Measurements from ENCODE around the gene LRRC59. TPM values are rescaled to one million over a fixed set of nuclear protein-coding genes. Genes with fewer than 3 reads are reported as not detected.

The LRRC59 gene
- 10 to 100 TPM; 46.7 to 77.6 TPM for total RNA-seq
- 10 to 100 TPM; 33.1 to 44.1 TPM for polyA plus RNA-seq
- long read RNA-seq, donor 1, transcript LRRC59-201 (7 exons, 2,910 nt) = major isoform, 114 of 128 reads
- long read RNA-seq, donor 1, partial matches to known transcripts = 2 of 128 reads
- long read RNA-seq, donor 1, other reads (novel, unspliced or antisense) = 12 of 128 reads
- long read RNA-seq, donor 2, transcript LRRC59-201 (7 exons, 2,910 nt) = major isoform, 25 of 39 reads
- long read RNA-seq, donor 2, partial matches to known transcripts = 13 of 39 reads
- long read RNA-seq, donor 2, other reads (novel, unspliced or antisense) = 1 of 39 reads

DNA sequence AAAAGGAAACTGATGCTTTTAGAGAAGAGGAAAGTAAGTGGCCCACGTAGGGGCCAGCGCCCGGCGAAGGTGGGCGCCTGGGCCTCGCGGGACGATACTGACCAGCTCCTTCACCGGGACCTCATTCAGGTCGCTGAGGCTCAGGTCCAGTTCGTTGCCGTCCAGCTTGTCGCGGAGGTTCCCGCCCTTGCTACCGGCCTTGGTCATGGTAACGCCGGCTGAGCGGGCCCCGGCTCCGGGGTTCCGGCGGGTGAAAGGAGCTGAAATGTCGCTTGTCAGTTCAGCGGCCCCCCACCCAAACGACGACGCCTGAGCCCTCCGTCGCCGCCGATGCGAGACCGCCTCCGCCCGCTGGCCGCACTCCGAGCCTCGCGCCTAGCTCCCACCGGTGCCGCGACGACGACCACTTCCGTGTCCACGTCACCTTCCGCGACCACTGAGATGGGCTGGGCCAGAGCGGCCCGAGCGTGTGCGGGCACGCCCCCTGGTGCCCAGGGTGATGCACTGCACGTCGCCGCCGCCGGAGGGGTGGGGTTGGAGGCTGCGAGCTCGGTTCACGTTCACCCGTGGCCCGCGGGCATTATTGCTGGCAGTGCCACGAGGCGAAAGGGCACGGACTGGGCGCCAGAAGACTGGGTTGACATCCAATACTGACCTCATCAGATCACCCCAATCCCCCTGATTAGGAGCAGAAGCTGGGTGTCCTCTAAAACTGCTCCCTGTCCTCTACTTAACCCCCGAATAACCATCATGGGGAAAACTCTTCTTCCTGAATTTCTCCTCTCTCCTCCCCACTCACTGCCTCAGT, at the start of gene LRRC59:
TSS of gene LRRC59 (minus strand) at position 413 of the 808 bp plus-strand sequence. CDS start at position 207, 206 bp downstream.
- Histone ChIP-seq H3K36me3 (ENCODE audit: control insufficient read depth in 1 of 2, insufficient read depth in 2 of 2, low read length in 1 of 2) (peaks cover 0 to 2% of the 10 kb centered on the region in 2 donors), H3K27me3 (ENCODE audit: control insufficient read depth in 1 of 2, insufficient read depth in 2 of 2, low read length in 1 of 2) (no peaks in the 10 kb centered on the region), H3K9me3 (ENCODE audit: control insufficient read depth, low read length) (no peaks in the 10 kb centered on the region), H3K27ac (ENCODE audit: low read depth in 1 of 2, low read length in 2 of 2) (peak within 1 kb of the TSS in 1 of 2 donors; percentile 0), H3K4me1 (ENCODE audit: control insufficient read depth in 1 of 2, insufficient read depth in 2 of 2, low read length in 2 of 2) (peaks cover 0 to 2% of the 10 kb centered on the region in 2 donors), H3K4me3 (ENCODE audit: low read length in 2 of 2) (peak within 1 kb of the TSS; percentile 31 to 79)
- intact Hi-C loops (cut with DNase I) = no loop called here
- ATAC-seq (ENCODE audit: low FRiP score) (peak; percentile 99), DNase-seq (peak; percentile 93 to 98)
- 1% methylated on average over 67 to 70 of the region's 70 CpGs for WGBS, 2 donors

DNA sequence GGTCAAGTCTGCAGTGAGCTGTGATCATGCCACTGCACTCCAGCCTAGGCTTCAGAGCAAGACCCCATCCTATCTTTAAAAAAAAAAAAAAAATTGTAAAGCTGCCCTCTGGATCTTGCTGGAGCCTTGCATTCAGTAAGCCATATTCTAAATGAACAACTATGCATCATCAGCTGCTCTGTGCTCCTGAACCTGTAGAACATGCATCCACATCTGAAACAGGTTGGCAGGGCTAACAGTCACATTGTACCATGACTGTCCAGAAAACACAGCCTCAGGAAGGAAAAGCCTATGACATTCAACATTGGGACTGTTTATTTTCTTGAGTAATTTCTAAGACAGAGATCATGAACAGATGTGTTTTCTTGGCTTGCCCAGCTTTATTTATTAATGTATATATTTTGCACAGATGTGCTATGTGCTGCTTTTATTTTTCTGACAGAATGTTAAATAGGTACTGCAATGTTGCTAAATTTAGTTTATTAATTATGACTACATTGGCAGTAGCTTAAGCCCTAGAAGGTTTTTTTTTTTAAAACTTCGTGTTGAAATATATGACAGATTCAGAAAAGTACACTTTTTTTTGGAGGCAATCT, 48.5 kb upstream of the LRRC59 start:
- Histone ChIP-seq H3K4me3 (ENCODE audit: low read length in 2 of 2) (no peak overlapping the region), H3K36me3 (ENCODE audit: control insufficient read depth in 1 of 2, insufficient read depth in 2 of 2, low read length in 1 of 2) (no peaks in the 10 kb centered on the region), H3K27ac (ENCODE audit: low read depth in 1 of 2, low read length in 2 of 2) (no peak overlapping the region), H3K27me3 (ENCODE audit: control insufficient read depth in 1 of 2, insufficient read depth in 2 of 2, low read length in 1 of 2) (no peaks in the 10 kb centered on the region), H3K4me1 (ENCODE audit: control insufficient read depth in 1 of 2, insufficient read depth in 2 of 2, low read length in 2 of 2) (no peaks in the 10 kb centered on the region), H3K9me3 (ENCODE audit: control insufficient read depth, low read length) (no peaks in the 10 kb centered on the region)
- ATAC-seq (ENCODE audit: low FRiP score) (no peak), DNase-seq (no peak)
- WGBS, 2 donors = 15 to 24% methylated on average over 1 of the region's 1 CpG
- intact Hi-C loops (cut with DNase I) = no loop called here

DNA sequence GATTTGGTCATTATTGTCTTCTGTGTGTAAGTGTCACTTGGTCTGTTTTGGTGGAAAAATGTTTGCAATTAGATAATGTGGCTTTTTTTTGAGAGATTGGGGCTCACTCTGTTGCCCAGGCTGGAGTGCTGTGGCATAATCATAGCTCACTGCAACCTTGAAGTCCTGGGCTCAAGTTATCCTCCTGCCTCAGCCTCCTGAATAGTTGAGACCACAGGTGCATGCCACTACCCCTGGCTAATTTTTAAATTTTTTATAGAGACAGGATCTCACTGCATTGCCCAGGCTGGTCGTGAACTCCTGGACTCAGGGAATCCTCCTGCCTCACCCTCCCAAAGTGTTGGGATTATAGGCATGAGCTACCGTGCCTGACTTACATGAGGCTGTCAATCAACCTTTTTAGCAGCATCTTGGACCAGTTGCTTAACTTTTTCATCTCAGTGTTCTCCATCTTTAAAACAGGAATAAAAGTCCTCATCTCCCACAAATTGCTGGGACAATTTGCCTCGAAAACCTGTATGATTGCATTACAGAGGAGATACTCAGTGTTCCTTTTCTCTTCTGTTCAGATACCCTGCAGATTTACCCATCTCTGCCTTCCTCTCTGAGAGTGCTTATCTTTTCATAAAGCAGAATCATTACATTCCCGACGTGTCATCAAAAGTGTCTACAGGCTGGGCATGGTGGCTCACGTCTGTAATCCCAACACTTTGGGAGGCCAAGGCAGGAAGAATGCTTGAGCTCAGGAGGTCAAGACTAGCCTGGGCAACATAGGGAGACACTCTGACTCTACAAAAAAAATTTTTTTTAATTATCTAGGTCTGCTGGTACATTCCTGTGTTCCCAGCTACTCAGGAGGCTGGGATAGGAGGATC, 47.8 kb upstream of the LRRC59 start:
- DNase-seq (no peak), ATAC-seq (ENCODE audit: low FRiP score) (no peak)
- WGBS, 2 donors = 94 to 95% methylated on average over 6 of the region's 6 CpGs
- Histone ChIP-seq H3K36me3 (ENCODE audit: control insufficient read depth in 1 of 2, insufficient read depth in 2 of 2, low read length in 1 of 2) (no peaks in the 10 kb centered on the region), H3K27me3 (ENCODE audit: control insufficient read depth in 1 of 2, insufficient read depth in 2 of 2, low read length in 1 of 2) (no peaks in the 10 kb centered on the region), H3K27ac (ENCODE audit: low read depth in 1 of 2, low read length in 2 of 2) (no peak overlapping the region), H3K4me3 (ENCODE audit: low read length in 2 of 2) (no peak overlapping the region), H3K9me3 (ENCODE audit: control insufficient read depth, low read length) (no peaks in the 10 kb centered on the region), H3K4me1 (ENCODE audit: control insufficient read depth in 1 of 2, insufficient read depth in 2 of 2, low read length in 2 of 2) (no peaks in the 10 kb centered on the region)
- intact Hi-C loops (cut with DNase I) = no loop called here

DNA sequence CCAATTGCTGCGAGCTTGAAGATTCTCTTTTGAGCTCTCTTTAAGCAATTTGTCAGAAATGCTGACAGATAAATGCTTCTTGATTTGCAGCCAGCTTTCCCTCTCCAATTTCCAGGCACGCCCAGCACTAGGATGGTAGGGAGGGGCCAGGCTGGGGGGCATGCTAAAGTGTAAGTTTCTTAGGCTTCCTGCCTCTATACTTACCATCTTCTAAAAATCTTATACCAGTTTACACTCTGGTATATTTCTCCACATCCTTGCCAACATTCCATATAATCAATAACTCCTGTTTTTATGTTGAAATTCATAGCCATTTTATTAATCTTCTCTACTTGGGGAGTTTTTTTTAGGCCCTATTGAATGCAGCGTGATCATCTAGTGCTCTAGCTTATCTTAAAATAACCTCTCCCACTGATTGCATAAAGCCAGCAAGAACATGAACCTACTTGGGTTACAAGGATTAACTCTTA, 46.2 kb upstream of the LRRC59 start:
- H3K4me3 ChIP-seq (ENCODE audit: low read length in 2 of 2) = no peak overlapping the region
- H3K27ac ChIP-seq (ENCODE audit: low read depth in 1 of 2, low read length in 2 of 2) = no peak overlapping the region
- WGBS, 2 donors = 40 to 46% methylated on average over 3 of the region's 3 CpGs
- no peaks in the 10 kb centered on the region for H3K36me3 ChIP-seq (ENCODE audit: control insufficient read depth in 1 of 2, insufficient read depth in 2 of 2, low read length in 1 of 2)
- intact Hi-C loops (cut with DNase I) = no loop called here
- no peaks in the 10 kb centered on the region for H3K27me3 ChIP-seq (ENCODE audit: control insufficient read depth in 1 of 2, insufficient read depth in 2 of 2, low read length in 1 of 2)
- ATAC-seq (ENCODE audit: low FRiP score) (no peak), DNase-seq (no peak)
- no peaks in the 10 kb centered on the region for H3K4me1 ChIP-seq (ENCODE audit: control insufficient read depth in 1 of 2, insufficient read depth in 2 of 2, low read length in 2 of 2)
- no peaks in the 10 kb centered on the region for H3K9me3 ChIP-seq (ENCODE audit: control insufficient read depth, low read length)

DNA sequence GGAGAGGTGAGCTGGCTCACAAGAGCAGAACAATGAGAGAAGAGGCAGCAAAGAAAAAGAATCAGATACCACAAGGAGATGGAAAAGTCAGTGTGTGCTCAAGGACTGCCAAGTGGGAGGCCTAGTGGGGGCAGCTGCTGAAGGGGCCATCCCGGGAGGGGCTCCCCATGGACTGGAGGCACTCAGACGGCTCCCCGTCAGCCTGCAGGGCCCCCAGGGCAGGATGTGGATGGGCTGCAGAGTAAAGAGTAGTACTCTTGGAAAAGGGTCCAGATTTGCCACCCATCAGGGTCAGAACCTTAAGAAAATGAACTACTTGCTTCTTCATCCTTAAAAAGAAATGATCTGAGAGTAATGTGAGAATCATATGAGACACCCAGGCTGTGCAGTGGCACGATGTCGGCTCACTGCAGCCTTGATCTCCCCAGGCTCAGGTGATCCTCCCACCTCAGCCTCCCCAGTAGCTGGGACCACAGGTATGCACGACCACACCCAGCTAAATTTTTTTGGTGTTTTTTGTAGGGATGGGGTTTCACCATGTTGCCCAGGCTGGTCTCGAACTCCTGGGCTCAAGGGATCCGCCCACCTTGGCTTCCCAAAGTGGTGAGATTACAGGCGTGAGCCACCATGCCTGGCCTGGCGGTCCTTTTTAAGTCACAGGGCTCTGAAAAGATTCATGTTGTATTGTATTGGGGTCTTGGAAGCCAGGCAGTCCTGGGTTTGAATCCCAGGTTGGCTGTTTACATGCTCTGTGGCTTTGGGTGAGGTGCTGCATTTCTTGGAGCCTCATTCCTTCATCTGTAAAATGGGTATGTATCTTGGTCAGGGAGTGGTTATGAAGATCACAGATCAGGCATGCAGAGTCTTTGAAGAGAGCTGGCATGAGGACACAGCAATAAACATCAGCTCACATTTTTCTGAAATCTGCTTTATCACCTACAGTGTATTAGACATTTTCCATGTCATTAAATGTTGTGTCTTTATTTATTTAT, 43.8 kb upstream of the LRRC59 start:
- WGBS, 2 donors = 86 to 89% methylated on average over 10 of the region's 10 CpGs
- H3K4me3 ChIP-seq (ENCODE audit: low read length in 2 of 2) = no peak overlapping the region
- no peaks in the 10 kb centered on the region for H3K36me3 ChIP-seq (ENCODE audit: control insufficient read depth in 1 of 2, insufficient read depth in 2 of 2, low read length in 1 of 2)
- intact Hi-C loops (cut with DNase I) = no loop called here
- no peaks in the 10 kb centered on the region for H3K4me1 ChIP-seq (ENCODE audit: control insufficient read depth in 1 of 2, insufficient read depth in 2 of 2, low read length in 2 of 2)
- no peak overlapping the region for H3K27ac ChIP-seq (ENCODE audit: low read depth in 1 of 2, low read length in 2 of 2)
- no peaks in the 10 kb centered on the region for H3K27me3 ChIP-seq (ENCODE audit: control insufficient read depth in 1 of 2, insufficient read depth in 2 of 2, low read length in 1 of 2)
- no peaks in the 10 kb centered on the region for H3K9me3 ChIP-seq (ENCODE audit: control insufficient read depth, low read length)
- ATAC-seq (ENCODE audit: low FRiP score) (no peak), DNase-seq (no peak)

DNA sequence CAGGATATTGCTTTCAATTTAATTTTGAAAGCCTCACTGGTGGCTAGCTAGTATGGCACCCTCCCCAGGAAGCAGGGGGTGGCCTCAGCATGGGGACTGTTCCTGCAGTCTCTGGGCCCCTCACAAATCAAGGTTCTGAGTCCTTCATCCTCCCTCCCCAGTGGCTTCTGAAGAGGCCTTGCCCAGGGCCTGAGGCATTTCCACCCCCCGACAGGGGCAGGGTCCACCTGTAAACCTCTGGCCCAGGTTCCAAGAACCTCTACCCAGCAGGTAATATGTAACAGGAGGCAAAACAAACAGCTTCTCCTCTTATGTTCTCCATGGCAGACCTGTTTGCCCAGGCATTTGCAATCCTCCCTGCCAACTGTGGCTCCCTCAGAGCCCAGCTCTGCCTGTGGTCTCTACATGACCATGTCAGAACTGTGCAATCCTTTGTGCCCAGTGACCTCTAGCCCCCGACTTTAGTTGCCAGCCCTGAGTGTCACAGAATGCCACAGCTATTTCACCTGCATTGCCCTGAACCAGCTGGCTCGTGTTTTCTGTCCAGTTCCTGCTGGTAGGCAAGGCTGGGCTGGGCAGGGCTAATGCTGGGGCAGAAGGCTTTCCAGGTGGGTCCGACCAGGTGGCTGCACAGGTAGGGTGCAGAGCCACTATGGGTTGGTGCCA, 43.0 kb upstream of the LRRC59 start:
- 85 to 89% methylated on average over 4 of the region's 4 CpGs for WGBS, 2 donors
- H3K9me3 ChIP-seq (ENCODE audit: control insufficient read depth, low read length) = no peaks in the 10 kb centered on the region
- ATAC-seq (ENCODE audit: low FRiP score) = no peak

DNA sequence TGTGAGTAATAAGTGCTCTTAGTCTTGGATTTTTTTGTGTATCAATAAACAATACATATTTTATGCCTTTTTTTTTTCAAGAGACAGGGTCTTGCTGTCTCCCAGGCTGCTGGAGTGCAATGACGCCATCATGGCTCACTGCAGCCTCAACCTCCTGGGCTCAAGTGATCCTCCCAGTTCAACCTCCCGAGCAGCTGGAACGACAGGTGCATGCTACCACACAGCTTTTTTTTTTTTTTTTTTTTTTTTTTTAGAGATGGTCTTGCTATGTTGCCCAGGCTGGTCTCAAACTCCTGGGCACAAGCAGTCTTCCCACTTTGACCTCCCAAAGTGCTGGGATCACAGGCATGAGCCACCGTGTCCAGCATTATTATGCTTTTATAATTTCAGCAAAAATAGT, 41.7 kb upstream of the LRRC59 start:
- WGBS, 2 donors = 87 to 93% methylated on average over 4 of the region's 4 CpGs
- ATAC-seq (ENCODE audit: low FRiP score) = no peak
- Histone ChIP-seq H3K36me3 (ENCODE audit: control insufficient read depth in 1 of 2, insufficient read depth in 2 of 2, low read length in 1 of 2) (no peaks in the 10 kb centered on the region), H3K27me3 (ENCODE audit: control insufficient read depth in 1 of 2, insufficient read depth in 2 of 2, low read length in 1 of 2) (no peaks in the 10 kb centered on the region), H3K27ac (ENCODE audit: low read depth in 1 of 2, low read length in 2 of 2) (no peak overlapping the region), H3K9me3 (ENCODE audit: control insufficient read depth, low read length) (no peaks in the 10 kb centered on the region), H3K4me3 (ENCODE audit: low read length in 2 of 2) (no peak overlapping the region), H3K4me1 (ENCODE audit: control insufficient read depth in 1 of 2, insufficient read depth in 2 of 2, low read length in 2 of 2) (no peaks in the 10 kb centered on the region)
- DNase-seq = no peak
- intact Hi-C loops (cut with DNase I) = no loop called here

More for the DNA sequence above, 43.0 kb upstream of the LRRC59 start:
- intact Hi-C loops (cut with DNase I) = no loop called here
- Histone ChIP-seq H3K4me1 (ENCODE audit: control insufficient read depth in 1 of 2, insufficient read depth in 2 of 2, low read length in 2 of 2) (no peaks in the 10 kb centered on the region), H3K27ac (ENCODE audit: low read depth in 1 of 2, low read length in 2 of 2) (no peak overlapping the region), H3K27me3 (ENCODE audit: control insufficient read depth in 1 of 2, insufficient read depth in 2 of 2, low read length in 1 of 2) (no peaks in the 10 kb centered on the region), H3K36me3 (ENCODE audit: control insufficient read depth in 1 of 2, insufficient read depth in 2 of 2, low read length in 1 of 2) (no peaks in the 10 kb centered on the region), H3K4me3 (ENCODE audit: low read length in 2 of 2) (no peak overlapping the region)
- no peak for DNase-seq

Measured in aorta (tissue), 5 donors.